HG03439 (cell line): ENCODE data around the gene NEK11.

Experiments used
- ATAC-seq: cut with Tn5 transposase; IDR thresholded peaks from one replicate; pipeline ENCODE4 v1.9.1; 2021; ENCODE audit warnings: mild to moderate bottlenecking, moderate library complexity; ENCODE audit not compliant: unreplicated experiment

Gene NEK11

GRCh38 chr3:131026321-131027151, at the start of gene NEK11, which contains the start of gene ASTE1:
Gene NEK11, plus strand, starts transcription at chr3:131026877. Its CDS starts 2,832 bp downstream, at chr3:131029709.
Gene ASTE1, minus strand, starts transcription at chr3:131026825. Its CDS starts 1,519 bp downstream, at chr3:131025306.
- peak; percentile 99 for ATAC-seq

- no peak for ATAC-seq
Measured at GRCh38 chr3:130979117-130979516, 47.6 kb upstream of the NEK11 start.

GRCh38 chr3:130981469-130981868, 45.2 kb upstream of the NEK11 start:
- ATAC-seq, result no peak

GRCh38 chr3:130990282-130990681, 36.4 kb upstream of the NEK11 start:
- ATAC-seq, result no peak

- no peak for ATAC-seq
Measured at GRCh38 chr3:130991126-130991525, 35.6 kb upstream of the NEK11 start.

GRCh38 chr3:130992344-130992743, 34.3 kb upstream of the NEK11 start:
- ATAC-seq, result no peak

GRCh38 chr3:130997289-130997688, 29.4 kb upstream of the NEK11 start:
- no peak for ATAC-seq

GRCh38 chr3:131001071-131001470, 25.6 kb upstream of the NEK11 start:
- ATAC-seq, result no peak

GRCh38 chr3:131004603-131005002, 22.1 kb upstream of the NEK11 start:
- no peak for ATAC-seq

GRCh38 chr3:131007256-131007655, 19.4 kb upstream of the NEK11 start:
- ATAC-seq, result no peak

GRCh38 chr3:131007782-131008181, 18.9 kb upstream of the NEK11 start:
- no peak for ATAC-seq

GRCh38 chr3:131008326-131008725, 18.4 kb upstream of the NEK11 start:
- ATAC-seq, result no peak

- ATAC-seq, result no peak
Measured at GRCh38 chr3:131009698-131010097, 17.0 kb upstream of the NEK11 start.

GRCh38 chr3:131018970-131019369, 7.7 kb upstream of the NEK11 start:
- no peak for ATAC-seq

- no peak for ATAC-seq
Measured at GRCh38 chr3:131020122-131020693, 6.5 kb upstream of the NEK11 start.

- no peak for ATAC-seq
Measured at GRCh38 chr3:131025539-131025938, 1.1 kb upstream of the NEK11 start.

GRCh38 chr3:131028844-131029243, 2.2 kb downstream of the NEK11 start:
- no peak for ATAC-seq

- ATAC-seq, result no peak
Measured at GRCh38 chr3:131031660-131032059, 5.0 kb downstream of the NEK11 start.

- no peak for ATAC-seq
Measured at GRCh38 chr3:131033480-131034080, 6.9 kb downstream of the NEK11 start.

GRCh38 chr3:131036200-131036816, 9.6 kb downstream of the NEK11 start:
- ATAC-seq, result no peak

- ATAC-seq, result no peak
Measured at GRCh38 chr3:131036986-131037385, 10.3 kb downstream of the NEK11 start.
